ENCODE data around the gene TAC4. TPM values are rescaled to one million over a fixed set of nuclear protein-coding genes. Genes with fewer than 3 reads are reported as not detected.

TAC4 gene
- total and polyA plus RNA-seq, 2 donors (not counting 1 experiment from before 2014, with no cell fraction given), result not detected

DNA sequence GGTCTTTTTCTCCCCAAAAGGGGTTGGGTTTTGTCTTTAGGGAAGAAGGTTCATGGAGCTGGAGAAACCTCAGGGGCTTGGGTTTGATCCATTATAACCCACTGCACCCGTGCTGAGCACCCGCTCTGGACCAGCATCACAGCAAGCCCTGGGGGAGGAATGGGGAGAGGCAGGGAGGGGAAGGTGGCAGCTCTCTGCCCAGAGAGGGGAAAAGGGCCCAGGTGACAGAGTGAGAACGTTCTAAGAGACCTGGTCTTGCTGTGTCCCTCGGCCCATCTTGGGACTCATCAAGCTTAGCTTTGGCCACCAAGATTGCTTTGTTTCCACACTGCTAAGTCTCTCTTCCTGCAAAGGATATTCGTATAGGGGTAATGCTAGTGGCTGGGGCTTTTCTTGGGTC lies 38.2 kb upstream of the TAC4 start:
- POLR2A ChIA-PET, result no interaction called here
- ATAC-seq (ENCODE audit: low read depth), result no peak
- CTCF ChIA-PET, result interaction anchor here (1.7 kb wide), 1 partner anchor 111 kb away, joined by 15 read pairs; no protein-coding TSS in a partner anchor
- H3K4me1 Mint-ChIP-seq, result no peaks in the 10 kb centered on the region
- no peak overlapping the region for H3K4me3 ChIP-seq (ENCODE audit: control extremely low read depth in 1 of 5, extremely low read depth in 1 of 5, insufficient read depth in 1 of 5, low read depth in 2 of 5, low read length in 4 of 5)
- peaks cover 0 to under 1% of the 10 kb centered on the region in 2 donors for H3K4me1 ChIP-seq (ENCODE audit: control insufficient read depth in 2 of 2, insufficient read depth in 2 of 2, low read length in 2 of 2)
- no peak overlapping the region for H3K9ac ChIP-seq (ENCODE audit: low read length)
- TF ChIP-seq EZH2 (IDR thresholded peaks at IDR 0.05; ENCODE audit: borderline replicate concordance, insufficient read depth, low read depth, low read length, poor library complexity, severe bottlenecking), result no peak
- TF ChIP-seq, protein P1, sequence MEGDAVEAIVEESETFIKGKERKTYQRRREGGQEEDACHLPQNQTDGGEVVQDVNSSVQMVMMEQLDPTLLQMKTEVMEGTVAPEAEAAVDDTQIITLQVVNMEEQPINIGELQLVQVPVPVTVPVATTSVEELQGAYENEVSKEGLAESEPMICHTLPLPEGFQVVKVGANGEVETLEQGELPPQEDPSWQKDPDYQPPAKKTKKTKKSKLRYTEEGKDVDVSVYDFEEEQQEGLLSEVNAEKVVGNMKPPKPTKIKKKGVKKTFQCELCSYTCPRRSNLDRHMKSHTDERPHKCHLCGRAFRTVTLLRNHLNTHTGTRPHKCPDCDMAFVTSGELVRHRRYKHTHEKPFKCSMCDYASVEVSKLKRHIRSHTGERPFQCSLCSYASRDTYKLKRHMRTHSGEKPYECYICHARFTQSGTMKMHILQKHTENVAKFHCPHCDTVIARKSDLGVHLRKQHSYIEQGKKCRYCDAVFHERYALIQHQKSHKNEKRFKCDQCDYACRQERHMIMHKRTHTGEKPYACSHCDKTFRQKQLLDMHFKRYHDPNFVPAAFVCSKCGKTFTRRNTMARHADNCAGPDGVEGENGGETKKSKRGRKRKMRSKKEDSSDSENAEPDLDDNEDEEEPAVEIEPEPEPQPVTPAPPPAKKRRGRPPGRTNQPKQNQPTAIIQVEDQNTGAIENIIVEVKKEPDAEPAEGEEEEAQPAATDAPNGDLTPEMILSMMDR (IDR thresholded peaks at IDR 0.05), result no peak
- H3K27ac ChIP-seq (ENCODE audit: low read length in 2 of 2), result no peak overlapping the region
- no peaks in the 10 kb centered on the region for H4K20me1 ChIP-seq (ENCODE audit: control insufficient read depth, insufficient read depth, low read length, poor library complexity, severe bottlenecking)
- WGBS (ENCODE audit: insufficient coverage), result no CpG with 5 or more reads among the region's 5 CpGs
- H3K27me3 ChIP-seq (replicated peaks in 1 of 4; ENCODE audit: control extremely low read depth in 1 of 4, control insufficient read depth in 3 of 4, insufficient read depth in 4 of 4, low read length in 3 of 4), result peaks cover 0 to 39% (median 4%) of the 10 kb centered on the region in 4 experiments
- H2AFZ ChIP-seq (ENCODE audit: insufficient read depth, low read depth, low read length, poor library complexity, severe bottlenecking), result no peak overlapping the region
- H3K9me3 Mint-ChIP-seq (ENCODE audit: insufficient read depth), result no peaks in the 10 kb centered on the region
- no peak overlapping the region for H3K27ac Mint-ChIP-seq
- H3K4me3 Mint-ChIP-seq, result no peak overlapping the region
- intact Hi-C loops (cut with micrococcal nuclease), result no loop called here
- no peaks in the 10 kb centered on the region for H3K9me3 ChIP-seq (ENCODE audit: control extremely low read depth in 1 of 3, control insufficient read depth in 2 of 3, insufficient read depth in 1 of 3, low read length in 2 of 3)
- no peaks in the 10 kb centered on the region for H3K79me2 ChIP-seq (ENCODE audit: control insufficient read depth, insufficient read depth, low read length)
- H3K36me3 ChIP-seq (replicated peaks in 1 of 2; ENCODE audit: control extremely low read depth in 1 of 2, control insufficient read depth in 1 of 2, extremely low read depth in 1 of 2, insufficient read depth in 2 of 2, low read length in 1 of 2), result no peaks in the 10 kb centered on the region
- peaks cover 46% of the 10 kb centered on the region for H3K27me3 Mint-ChIP-seq
- DNase-seq, result no peak
- no peak overlapping the region for H3K4me2 ChIP-seq (replicated peaks; ENCODE audit: low read depth, low read length, poor library complexity, severe bottlenecking)

DNA sequence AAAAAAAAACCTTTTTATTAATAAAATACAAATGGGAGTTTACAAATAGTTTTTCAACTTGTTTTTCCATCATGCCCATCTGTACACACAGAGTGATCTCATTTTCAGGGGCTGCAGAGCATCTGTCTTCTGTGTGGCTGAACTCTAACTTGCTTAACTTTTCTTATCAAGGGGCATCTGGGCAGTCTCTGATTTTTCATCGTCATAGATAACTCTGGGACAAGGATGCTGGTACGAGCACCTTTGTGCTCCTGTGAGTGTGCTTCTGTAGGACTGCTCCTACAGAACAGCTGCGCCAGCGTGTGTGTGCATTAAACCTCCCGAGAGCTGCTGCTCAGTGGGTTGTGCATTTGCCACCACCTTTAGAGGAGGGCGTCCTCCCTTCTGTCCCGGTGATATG lies 34.6 kb upstream of the TAC4 start:
- Histone ChIP-seq H3K4me3 (ENCODE audit: control extremely low read depth in 1 of 5, extremely low read depth in 1 of 5, insufficient read depth in 1 of 5, low read depth in 2 of 5, low read length in 4 of 5) (no peak overlapping the region), H3K4me2 (replicated peaks; ENCODE audit: low read depth, low read length, poor library complexity, severe bottlenecking) (no peak overlapping the region), H3K27me3 (replicated peaks in 1 of 4; ENCODE audit: control extremely low read depth in 1 of 4, control insufficient read depth in 3 of 4, insufficient read depth in 4 of 4, low read length in 3 of 4) (peaks cover 0 to 50% (median 18%) of the 10 kb centered on the region in 4 experiments), H3K9ac (ENCODE audit: low read length) (no peak overlapping the region), H2AFZ (ENCODE audit: insufficient read depth, low read depth, low read length, poor library complexity, severe bottlenecking) (no peak overlapping the region), H3K27ac (ENCODE audit: low read length in 2 of 2) (no peak overlapping the region), H3K9me3 (ENCODE audit: control extremely low read depth in 1 of 3, control insufficient read depth in 2 of 3, insufficient read depth in 1 of 3, low read length in 2 of 3) (no peaks in the 10 kb centered on the region), H4K20me1 (ENCODE audit: control insufficient read depth, insufficient read depth, low read length, poor library complexity, severe bottlenecking) (no peaks in the 10 kb centered on the region), H3K36me3 (replicated peaks in 1 of 2; ENCODE audit: control extremely low read depth in 1 of 2, control insufficient read depth in 1 of 2, extremely low read depth in 1 of 2, insufficient read depth in 2 of 2, low read length in 1 of 2) (no peaks in the 10 kb centered on the region), H3K79me2 (ENCODE audit: control insufficient read depth, insufficient read depth, low read length) (no peaks in the 10 kb centered on the region), H3K4me1 (ENCODE audit: control insufficient read depth in 2 of 2, insufficient read depth in 2 of 2, low read length in 2 of 2) (peaks cover 9 to 10% of the 10 kb centered on the region in 2 donors)
- Mint-ChIP-seq H3K4me1 (peaks cover 6% of the 10 kb centered on the region), H3K27me3 (peaks cover 58% of the 10 kb centered on the region), H3K27ac (no peak overlapping the region), H3K9me3 (ENCODE audit: insufficient read depth) (no peaks in the 10 kb centered on the region), H3K4me3 (no peak overlapping the region)
- ChIA-PET POLR2A (no interaction called here), CTCF (interaction anchor here (0.9 to 1.5 kb wide), 3 partner anchors 11 to 115 kb away, joined by 3 to 15 read pairs (median 3); no protein-coding TSS in a partner anchor)
- no peak for ATAC-seq (ENCODE audit: low read depth)
- TF ChIP-seq, protein P1 (IDR thresholded peaks at IDR 0.05), result no peak
- no peak for TF ChIP-seq EZH2 (IDR thresholded peaks at IDR 0.05; ENCODE audit: borderline replicate concordance, insufficient read depth, low read depth, low read length, poor library complexity, severe bottlenecking)
- WGBS (ENCODE audit: insufficient coverage), result 62% methylated on average over 7 of the region's 7 CpGs
- intact Hi-C loops (cut with micrococcal nuclease), result no loop called here
- DNase-seq, result no peak

Measured in B cell (primary cell).